GM18858 (cell line): Measurements from ENCODE around the gene ANXA6.

Experiments
- ATAC-seq: cut with Tn5 transposase; IDR thresholded peaks from one replicate; pipeline ENCODE4 v1.9.1; 2021; ENCODE audit not compliant: unreplicated experiment

The ANXA6 gene

DNA sequence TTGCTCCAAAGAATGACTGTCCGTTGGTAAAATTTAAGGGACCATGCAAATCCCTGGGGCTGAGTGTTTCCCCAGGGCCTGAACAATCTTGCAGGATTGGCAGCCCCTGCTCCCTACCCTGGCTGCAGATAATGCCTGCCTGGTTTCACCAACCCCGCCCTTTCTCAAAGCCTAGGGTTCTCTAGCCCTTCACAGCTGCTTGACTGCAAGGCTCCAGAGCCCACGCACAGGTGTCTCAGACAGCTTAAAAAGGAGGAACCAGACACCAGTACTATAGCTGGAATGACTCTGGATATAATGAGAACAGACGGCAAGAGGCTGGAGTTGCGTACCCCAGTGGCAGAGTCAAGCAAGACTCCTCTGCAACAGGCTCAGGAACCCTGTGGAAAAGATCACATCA is 51.5 kb downstream of the ANXA6 start:
- ATAC-seq = no peak

DNA sequence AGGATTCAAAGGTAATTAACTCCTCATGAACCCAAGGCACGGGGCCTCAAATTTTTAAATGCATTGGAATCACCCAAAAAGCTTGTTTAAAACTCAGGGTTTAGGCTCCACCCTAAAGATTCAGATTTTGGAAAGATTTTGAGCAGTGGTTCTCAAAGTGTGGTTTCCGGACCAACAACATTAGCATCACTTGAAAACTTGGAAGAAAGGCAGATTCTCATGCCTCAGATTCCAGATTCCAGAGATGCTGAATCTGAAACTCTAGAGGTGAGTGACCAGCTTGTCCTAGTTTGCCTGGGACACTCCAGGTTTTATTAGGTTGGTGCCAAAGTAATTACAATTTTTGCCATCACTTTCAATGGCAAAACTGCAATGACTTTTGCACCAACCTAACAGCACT is 52.0 kb downstream of the ANXA6 start:
- ATAC-seq = no peak

GRCh38 chr5:151104795-151105194 is 52.8 kb downstream of the ANXA6 start:
- no peak for ATAC-seq

GRCh38 chr5:151101746-151102145 is 55.8 kb downstream of the ANXA6 start:
- ATAC-seq = no peak

- ATAC-seq = no peak
Observed at GRCh38 chr5:151101151-151101550, 56.4 kb downstream of the ANXA6 start.

GRCh38 chr5:151100681-151101080 is 56.9 kb downstream of the ANXA6 start:
- no peak for ATAC-seq

GRCh38 chr5:151098768-151099121 is 58.8 kb downstream of the ANXA6 start:
- ATAC-seq = no peak

DNA sequence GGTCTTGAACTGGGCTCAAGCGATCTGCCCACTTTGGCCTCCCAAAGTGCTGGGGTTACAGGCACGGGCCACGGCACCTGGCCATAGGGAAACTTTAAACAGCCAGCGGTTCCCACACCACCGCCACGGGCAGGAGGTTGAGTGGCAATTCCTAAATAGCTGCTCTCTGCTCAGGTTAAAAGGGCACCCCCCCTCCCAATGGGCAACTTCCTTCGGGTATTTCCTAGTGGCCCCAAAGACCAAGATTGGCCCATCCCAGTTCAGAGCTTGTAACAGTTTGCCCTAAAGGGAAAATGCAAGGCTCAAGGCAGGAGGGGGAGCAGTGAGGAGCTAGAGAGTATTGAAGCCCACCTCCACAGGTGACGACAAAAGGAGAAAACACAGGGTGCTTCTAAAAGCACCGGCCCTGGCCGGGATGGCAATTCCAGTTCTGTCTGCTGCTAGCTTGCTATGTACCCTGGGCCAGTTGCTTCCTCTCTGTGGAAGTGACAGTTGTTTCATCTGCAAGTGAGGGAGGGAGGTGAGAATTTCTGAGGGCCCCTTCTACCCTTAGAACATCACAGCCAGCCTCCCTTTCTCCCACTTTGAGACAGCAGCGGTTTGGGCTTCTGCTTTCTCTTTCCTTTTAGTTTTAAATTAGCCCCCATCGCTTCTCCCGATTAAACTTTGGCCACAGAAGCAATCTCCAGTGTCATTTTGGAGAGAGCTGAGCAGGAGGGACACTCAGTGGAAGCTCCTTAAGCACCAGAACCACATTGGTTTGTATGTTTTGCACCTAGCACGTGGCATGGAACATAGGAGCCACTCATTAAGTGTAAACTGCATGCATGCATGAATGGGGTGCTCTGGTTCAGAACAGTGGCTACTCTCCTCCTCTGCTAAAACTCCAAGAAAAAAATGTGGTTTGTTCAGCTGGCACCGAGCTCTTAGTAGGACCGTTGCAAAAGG is 59.5 kb downstream of the ANXA6 start:
- ATAC-seq = peak; percentile 23

- no peak for ATAC-seq
Observed at GRCh38 chr5:151097061-151097460, 60.5 kb downstream of the ANXA6 start.

GRCh38 chr5:151096001-151096373 is 61.6 kb downstream of the ANXA6 start:
- no peak for ATAC-seq

DNA sequence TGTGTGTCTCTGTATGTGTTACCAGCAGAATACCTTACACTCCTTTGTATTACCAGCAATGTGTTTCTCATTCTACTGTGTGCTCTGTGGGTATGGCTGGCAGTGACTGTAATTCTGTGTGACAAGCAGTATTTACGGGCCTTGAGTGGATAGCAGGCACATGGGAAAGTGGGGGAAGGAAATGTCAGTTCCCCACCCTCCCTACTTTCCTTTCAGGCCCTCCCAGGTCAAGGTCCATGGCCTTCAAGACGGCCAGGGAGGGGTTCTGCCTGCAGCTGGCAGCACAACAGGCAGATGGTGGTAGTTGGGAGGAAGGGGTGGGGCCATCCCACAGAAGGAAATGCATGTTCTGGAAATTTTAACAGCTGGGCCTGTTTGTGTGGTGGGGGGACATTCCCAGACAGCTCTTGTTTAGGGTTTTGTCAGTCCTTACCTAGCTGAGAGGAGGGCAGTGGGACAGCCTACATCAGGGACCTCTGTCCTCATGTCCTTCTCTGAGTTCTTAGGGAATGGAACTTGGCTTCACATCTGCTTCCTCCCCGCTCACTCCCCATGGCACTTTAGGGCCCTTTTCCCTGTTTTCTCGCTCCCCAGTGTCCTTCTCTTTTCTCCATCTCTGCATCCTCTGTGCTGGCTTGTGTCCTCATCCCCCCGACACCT is 62.1 kb downstream of the ANXA6 start:
- ATAC-seq = no peak

DNA sequence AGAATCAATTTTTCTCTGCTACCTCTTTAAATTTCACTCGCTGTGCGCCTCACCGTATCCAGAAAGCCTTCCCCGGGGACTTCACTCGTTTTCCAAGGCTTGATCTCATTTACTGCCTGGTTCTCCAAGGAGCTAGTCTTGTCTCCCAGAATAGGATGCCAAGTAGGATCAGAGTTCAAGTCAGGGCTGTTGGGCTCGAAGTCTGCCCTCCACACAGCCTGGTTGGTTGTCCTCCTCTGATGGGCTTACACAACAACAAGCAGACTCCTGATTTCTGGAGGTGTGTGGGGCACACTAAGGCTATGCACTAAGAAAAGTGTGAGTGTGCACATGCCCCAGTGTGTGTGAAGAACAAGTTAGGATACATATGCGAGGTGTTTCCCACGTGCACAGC is 62.7 kb downstream of the ANXA6 start:
- ATAC-seq = no peak

GRCh38 chr5:151094030-151094851 is 63.3 kb downstream of the ANXA6 start:
- ATAC-seq = peak; percentile 60

DNA sequence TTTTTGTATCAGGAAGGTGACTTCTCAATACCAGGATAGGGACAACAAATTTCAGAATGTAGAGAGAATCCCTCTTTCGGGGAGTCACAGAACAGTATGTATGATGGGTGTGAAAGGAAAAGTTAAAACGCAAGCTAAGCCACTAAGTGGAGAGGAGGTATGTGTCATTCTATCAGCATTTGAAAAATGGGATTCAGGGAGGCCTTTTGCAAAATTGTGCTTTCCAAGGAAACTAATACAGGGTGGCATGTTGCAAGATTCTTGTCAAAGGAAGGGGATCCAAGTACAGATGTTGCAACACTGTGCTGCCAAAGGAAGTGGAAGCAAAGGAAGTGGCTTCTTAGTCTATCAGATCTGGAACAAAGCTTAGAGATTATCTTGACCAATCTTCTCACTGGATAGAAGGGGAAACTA is 64.1 kb downstream of the ANXA6 start:
- no peak for ATAC-seq

GRCh38 chr5:151092762-151093161 is 64.8 kb downstream of the ANXA6 start:
- ATAC-seq = no peak

GRCh38 chr5:151089726-151090125 is 67.9 kb downstream of the ANXA6 start:
- ATAC-seq = no peak

GRCh38 chr5:151088986-151089385 is 68.6 kb downstream of the ANXA6 start:
- ATAC-seq = no peak

- no peak for ATAC-seq
Observed at GRCh38 chr5:151087486-151087885, 70.1 kb downstream of the ANXA6 start.

- peak; percentile 59 for ATAC-seq
Observed at GRCh38 chr5:151086905-151087360, 70.6 kb downstream of the ANXA6 start.

DNA sequence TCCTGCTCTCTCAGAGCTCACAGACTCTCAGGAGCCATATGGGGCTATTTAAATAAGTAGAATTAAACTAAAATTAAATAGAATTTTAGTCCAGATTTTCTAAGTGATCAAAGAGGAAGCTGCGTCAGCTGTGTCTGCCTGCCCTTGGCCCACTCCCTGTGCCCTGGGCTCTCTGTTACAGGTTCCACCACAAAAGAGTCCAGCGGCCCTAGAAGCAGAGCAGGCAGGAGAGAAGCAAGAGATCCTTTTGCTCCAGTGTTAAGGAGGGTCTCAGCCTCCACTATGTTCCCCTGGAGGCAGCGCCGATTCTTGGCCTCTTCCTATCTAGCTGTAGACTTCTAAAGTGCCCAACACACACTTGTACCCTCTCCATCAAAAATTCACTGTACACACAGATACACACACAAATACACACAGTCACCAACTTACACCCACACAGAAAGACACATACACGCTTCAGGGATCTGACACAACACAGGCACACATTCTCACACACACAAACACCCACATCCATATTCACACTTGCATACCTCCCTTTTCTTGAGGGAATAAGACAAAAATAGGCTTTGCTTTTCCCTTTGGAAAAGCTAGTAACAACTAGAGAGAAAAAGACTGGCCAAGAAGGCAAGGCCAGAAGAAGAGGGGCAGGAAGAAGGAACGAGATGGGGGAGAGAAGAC is 71.2 kb downstream of the ANXA6 start:
- no peak for ATAC-seq

GRCh38 chr5:151085517-151086041 is 72.0 kb downstream of the ANXA6 start:
- ATAC-seq = no peak
